Jurkat, Clone E6-1 (cell line): ENCODE data around the gene NEU2.
"Not testable (repeated sequence)": the region's sequence is repeated elsewhere in the genome, so short reads cannot be mapped to it uniquely, and the experiment has no call there.

Source experiments
- DNase-seq: peaks from one replicate; pipeline ENCODE4 v3.0.0-alpha.2; 2011; ENCODE audit warnings: low read depth, low spot score
- H3K4me3 ChIP-seq: 2 replicates; pipeline ENCODE4 v1.5.1; 2011; ENCODE audit warnings: mild to moderate bottlenecking, low read length, control low read depth, moderate library complexity

NEU2 gene

DNA sequence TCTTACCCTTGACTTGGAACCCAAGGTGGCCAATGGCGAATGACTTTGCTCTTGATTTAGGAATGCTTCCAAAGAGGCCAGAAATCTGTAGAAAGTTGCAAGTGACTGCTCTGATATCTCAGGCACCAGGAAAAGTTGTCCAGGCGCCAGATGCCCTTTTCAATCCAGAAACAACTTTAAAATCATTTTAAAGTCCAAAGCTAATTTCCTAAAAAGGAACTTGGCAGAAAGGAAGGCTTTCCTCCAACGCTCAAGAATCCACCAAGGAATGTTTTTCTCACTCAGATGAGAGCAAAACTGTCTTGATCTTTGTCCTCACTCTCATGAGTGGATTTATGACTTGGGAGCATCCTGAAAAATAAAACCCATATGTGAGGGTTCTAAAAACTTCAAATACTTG lies 24.7 kb upstream of the NEU2 start:
- no peak for DNase-seq
- H3K4me3 ChIP-seq: no peak overlapping the region

DNA sequence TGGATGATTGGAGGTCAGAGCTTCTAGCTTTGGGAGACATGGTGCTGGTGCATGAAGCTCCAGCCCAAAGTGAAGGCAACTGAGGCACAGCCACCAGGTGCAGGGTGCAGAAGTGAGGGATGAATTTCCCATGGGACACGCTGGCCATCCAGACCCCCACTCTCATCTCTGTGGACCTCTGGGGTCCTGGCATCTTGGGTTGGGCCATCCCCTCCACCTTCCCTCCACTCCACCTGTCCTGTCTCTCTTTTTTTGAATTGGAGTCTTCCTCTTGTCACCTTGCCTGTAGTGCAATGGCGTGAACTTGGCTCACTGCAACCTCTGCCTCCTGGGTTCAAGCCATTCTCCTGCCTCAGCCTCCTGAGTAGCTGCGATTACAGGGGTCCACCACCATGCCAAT lies 22.8 kb upstream of the NEU2 start:
- H3K4me3 ChIP-seq: no peak overlapping the region
- no peak for DNase-seq

DNA sequence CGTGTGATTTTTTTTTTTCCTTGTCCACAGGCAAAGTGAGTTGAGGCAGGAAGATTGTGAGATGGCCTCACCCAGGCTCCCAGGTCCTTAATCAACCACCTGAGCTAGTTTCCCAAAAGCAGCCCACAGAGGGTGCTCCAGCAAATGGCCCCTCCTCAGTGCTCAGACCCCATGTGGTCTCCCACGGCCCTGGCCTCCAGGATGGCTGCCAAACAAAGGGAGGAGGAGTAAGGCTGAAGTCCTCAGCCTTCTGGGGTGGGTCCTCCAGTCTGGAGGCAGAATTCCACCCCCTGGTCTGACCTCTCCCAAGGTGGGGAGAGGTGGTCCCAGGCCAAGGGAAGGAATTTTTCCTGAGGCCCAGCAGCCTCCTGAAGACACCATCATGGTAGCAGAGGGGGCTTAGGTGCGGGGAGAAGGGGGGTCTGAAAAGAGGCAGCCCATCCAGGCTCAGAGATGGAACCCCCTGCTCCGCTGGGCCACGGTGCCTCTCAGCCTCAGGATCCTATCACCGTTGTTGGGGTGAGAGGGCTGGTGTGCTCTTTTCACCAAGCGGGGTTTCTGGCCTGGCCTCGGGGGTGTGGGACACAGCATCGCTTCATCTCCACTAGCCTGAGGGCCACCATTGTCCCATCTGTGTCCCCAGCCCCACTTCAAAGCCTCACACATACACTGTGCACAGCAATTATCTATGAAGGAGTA lies 21.8 kb upstream of the NEU2 start:
- DNase-seq: no peak
- no peak overlapping the region for H3K4me3 ChIP-seq

GRCh38 chr2:233011268-233011650 lies 21.2 kb upstream of the NEU2 start:
- H3K4me3 ChIP-seq: no peak overlapping the region
- no peak for DNase-seq

DNA sequence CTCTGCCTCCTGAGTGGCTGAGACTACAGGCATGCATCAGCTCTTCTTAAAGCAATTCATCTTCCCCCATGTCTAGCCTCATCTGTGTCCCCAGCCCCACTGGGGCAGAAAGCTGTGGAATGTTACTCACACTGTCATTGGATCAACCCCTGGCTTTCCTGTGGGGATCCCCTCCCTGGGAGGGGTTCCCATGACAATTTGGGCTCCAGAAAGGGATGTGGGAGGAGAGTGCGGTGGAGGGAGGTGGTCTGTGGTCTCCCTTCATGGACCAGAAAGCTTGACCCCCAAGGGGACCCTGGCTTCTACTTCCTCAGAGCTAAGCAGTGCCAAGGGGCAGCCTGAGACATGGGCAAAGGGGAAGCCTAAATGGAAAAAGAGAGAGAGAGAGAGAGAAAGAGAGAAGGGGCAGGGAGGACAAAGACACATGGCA lies 20.8 kb upstream of the NEU2 start:
- no peak for DNase-seq
- no peak overlapping the region for H3K4me3 ChIP-seq

DNA sequence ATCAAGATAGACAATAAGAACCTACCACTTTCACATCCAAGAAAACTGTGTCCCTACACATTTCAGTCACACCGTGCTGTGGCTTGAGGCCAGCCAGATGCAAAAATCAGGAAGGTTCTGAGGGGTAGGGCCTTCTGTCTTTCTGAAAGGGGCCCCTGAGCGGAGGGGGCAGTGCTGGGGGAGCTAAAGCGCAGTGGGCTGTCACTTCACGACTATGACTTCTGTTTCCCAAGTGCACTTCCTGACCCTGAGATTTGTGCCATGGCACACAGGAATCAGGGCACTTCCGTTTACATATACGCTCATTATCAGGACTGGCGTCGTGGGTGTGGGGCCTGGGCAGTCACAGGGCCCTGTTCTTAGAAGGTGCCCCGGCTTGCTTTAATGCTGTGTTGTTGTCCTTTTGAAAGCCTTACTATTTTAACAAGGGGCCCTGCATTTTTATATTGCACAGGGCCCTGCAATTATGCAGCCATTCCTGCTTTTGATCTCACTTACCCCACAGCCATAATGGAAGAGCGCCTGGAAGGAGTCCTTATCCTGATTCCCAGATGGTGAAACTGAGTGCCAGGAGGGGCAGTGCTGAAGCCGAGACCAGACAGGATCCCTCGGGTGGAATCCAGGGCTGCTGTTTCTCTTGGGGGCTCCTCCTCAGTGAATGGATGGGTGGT lies 20.0 kb upstream of the NEU2 start:
- H3K4me3 ChIP-seq: no peak overlapping the region
- no peak for DNase-seq

GRCh38 chr2:233013027-233013461 lies 19.4 kb upstream of the NEU2 start, which contains the start of gene NGEF:
Gene NGEF, minus strand, starts transcription at chr2:233013256. Its CDS starts 38,366 bp downstream, at chr2:232974890.
- H3K4me3 ChIP-seq: no peak within 1 kb of the TSS
- no peak for DNase-seq

DNA sequence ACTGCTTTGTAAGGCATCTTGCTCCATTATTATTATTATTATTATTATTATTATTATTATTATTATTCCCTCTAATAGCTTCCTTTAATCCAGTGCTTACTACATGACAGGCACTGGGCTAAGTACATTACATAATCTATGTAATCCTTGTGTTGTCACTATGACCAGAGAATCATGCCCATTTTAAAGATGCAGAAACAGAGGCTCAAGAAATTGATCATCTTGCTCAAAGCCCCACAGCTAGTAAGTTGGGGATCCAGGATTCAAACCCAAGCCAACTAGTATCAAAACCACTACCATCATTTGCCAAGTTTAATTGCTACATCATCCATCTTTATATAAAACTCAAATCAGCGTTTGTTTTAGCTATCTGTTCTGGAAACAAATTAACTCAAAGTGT lies 18.8 kb upstream of the NEU2 start:
- DNase-seq: no peak
- H3K4me3 ChIP-seq: no peak overlapping the region

DNA sequence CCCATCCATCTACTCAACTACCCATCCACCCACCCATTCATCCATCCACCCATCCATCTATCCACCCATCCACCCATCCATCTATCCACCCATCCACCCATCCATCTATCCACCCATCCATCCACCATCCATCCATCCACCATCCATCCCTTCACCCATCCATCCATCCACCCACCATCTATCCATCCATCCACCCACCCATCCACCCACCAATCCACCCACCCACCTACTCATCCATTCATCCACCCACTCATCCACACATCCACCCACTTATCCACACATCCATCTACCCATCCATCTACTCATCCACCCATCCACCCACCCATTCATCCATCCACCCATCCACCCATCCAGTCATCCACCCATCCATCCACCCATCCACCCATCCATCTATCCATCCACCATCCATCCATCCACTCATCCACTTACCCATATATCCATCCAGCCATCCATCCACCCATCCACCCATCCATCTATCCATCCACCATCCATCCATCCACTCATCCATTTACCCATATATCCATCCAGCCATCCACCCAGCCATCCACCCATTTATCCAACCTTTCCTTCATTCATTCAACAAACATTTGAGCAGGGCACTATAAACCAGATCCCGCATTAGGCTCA lies 17.3 kb upstream of the NEU2 start:
- no peak for DNase-seq
- no peak overlapping the region for H3K4me3 ChIP-seq

DNA sequence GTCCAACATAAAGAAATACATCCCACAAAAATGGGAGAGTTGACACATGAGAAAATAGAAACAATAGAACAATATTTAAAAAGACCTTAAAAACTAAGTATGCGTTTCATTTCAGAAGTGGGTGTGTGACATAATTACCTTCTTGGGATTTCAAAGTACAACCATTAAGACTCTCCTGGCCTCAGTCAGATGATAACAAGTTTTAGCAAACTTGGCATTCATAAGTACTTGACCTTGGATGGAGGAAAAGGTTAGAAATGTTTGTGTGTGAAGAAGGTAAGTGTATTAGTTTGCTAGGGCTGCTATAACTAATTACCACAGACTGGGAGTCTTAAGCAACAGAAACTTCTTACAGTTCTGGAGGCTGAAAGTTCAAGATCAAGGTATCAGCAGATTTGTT lies 14.5 kb upstream of the NEU2 start:
- DNase-seq: no peak
- no peak overlapping the region for H3K4me3 ChIP-seq

DNA sequence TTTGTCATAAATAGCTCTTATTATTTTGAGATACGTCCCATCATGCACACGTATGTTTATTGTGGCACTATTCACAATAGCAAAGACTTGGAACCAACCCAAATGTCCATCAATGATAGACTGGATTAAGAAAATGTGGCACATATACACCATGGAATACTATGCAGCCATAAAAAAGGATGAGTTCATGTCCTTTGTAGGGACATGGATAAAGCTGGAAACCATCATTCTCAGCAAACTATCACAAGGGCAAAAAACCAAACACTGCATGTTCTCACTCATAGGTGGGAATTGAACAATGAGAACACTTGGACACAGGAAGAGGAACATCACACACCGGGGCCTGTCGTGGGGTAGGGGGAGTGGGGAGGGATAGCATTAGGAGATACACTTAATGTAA lies 12.9 kb upstream of the NEU2 start:
- not testable (repeated sequence) for H3K4me3 ChIP-seq, DNase-seq

GRCh38 chr2:233020454-233020853 lies 12.0 kb upstream of the NEU2 start:
- DNase-seq: no peak
- no peak overlapping the region for H3K4me3 ChIP-seq

DNA sequence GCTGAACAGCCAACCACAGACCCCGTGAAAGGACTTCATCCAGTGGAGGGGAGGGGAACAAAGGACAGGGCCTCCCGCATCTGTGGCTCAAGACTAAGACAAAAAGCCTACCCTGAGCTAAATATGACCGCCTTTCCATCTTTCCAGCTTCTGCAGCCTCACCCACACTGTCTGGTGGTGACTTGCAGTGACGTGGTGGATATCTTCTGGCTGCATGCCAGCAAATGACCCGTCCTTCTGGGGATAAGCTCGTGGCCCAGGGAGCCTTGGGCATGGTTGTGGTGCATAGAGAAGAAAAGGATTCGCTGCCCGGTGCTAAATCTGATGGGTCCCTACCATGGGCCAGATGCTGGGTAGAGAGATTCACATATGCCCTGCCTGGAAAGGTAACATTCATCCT lies 10.7 kb upstream of the NEU2 start:
- no peak for DNase-seq
- no peak overlapping the region for H3K4me3 ChIP-seq

- H3K4me3 ChIP-seq: no peak overlapping the region
- DNase-seq: no peak
Measured at GRCh38 chr2:233022561-233022960, 9.9 kb upstream of the NEU2 start.

GRCh38 chr2:233023007-233023760 lies 9.3 kb upstream of the NEU2 start:
- no peak for DNase-seq
- no peak overlapping the region for H3K4me3 ChIP-seq

DNA sequence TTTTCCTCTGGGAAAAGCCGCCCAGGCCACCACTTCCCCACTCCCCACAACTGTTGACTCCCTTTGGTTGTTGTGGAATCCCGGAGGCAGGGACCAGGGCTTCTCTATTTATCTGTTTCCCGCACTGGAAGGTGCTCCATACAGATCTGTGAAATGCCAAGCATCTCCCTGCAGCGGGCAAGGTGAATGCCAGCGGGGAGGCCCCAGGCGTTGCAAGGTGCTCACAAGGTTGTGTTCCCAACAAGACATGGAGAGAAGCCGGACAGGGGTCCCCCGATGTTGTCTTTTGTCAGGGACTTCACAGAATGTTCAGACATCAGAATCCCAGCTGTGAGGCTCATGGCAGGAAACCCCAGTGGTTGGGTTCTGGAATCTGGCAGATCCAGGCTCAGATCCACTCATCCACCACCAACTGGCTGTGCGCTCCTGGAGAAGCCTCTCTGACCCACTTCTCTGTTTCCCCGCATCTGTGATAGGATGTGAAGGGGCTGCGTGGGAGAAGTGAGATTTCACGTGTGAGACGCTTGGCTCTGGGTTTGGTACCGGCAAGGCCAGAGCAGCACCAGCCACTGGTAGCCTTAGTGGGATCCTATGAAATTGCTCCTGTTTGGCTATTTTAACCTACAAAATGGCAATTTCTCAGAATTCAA lies 8.6 kb upstream of the NEU2 start:
- H3K4me3 ChIP-seq: no peak overlapping the region
- DNase-seq: no peak

DNA sequence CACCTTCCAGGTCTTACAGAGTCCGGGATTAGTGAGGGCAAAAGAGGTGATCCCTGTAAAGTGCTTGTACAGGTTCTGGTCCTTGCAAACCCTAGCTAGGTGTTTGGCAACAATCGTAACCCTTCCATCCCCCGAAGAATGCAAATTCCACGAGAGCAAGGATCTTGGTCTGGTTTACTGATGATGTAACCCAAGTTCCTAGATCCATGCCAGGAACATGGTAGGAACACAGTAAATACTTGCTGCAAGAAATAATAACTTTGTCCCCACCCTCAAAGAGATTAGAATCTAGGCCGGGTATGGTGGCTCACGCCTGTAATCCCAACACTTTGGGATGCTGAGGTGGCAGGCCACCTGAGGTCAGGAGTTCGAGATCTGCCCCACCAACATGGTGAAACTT lies 6.8 kb upstream of the NEU2 start:
- no peak for DNase-seq

DNA sequence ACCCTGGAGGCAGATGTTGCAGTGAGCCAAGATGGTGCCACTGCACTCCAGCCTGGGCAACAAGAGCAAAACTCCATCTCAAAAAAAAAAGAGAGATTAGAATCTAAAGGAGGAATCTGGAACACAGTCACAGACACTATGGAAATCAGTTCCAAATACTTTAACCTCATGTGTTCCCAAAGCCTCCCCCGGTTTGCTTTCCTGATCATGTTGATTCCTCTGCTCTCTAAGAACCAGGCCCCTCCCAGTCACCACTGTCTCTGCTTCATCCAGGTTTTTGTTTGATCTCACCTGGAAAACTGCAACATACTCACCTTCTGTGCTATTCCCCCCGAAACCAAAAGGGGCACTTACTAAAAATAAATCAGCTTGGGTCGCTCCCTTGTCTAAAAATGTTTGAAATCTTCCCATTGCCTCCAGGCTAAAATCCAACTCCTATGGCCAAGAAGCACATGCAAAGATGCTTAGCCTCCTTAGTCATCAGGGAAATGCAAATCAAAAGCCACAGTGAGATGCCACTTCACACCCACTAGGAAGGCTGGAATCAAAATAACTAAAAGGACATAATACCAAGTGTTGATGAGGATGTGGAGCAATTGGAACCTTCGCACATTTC lies 6.2 kb upstream of the NEU2 start:
- no peak for DNase-seq

More for the DNA sequence above, 6.8 kb upstream of the NEU2 start:
- no peak overlapping the region for H3K4me3 ChIP-seq

DNA sequence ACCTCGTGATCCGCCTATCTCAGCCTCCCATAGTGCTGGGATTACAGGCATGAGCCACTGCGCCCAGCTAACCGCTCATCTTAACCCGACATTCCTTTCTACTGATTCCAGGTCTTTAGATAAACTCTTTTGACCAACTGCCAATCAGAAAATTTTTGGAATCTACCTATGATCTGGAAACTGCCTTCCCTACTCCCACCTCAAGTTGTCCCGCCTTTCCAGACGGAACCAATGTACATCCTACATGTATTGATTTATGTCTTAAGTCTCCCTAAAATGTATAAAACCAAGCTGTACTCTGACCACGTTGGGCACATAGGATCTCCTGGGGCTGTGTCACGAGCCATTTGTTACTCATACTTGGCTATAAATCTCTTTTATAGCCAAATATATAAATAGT lies 3.2 kb upstream of the NEU2 start:
- DNase-seq: no peak
- no peak overlapping the region for H3K4me3 ChIP-seq

More for the DNA sequence above, 6.2 kb upstream of the NEU2 start:
- H3K4me3 ChIP-seq: no peak overlapping the region
